Stomach (tissue), 4 donors: ENCODE data around the gene CIB1.

Experiments used
- POLR2A ChIP-seq, 4 donors: fragments of 450-650 bp; IDR thresholded peaks; one replicate each; pipeline ENCODE4 v1.6.1; 2016; ENCODE audit warnings: antibody characterized with exemption in 4 of 4, control low read depth in 2 of 4, mild to moderate bottlenecking in 1 of 4, moderate library complexity in 1 of 4
- POLR2AphosphoS5 ChIP-seq, 3 donors: sonication (generic); formaldehyde crosslinking; IDR thresholded peaks; one replicate each; pipeline ENCODE4 v1.6.1; 2016; ENCODE audit warnings: antibody characterized with exemption in 3 of 3
- TF ChIP-seq, protein P1 (sequence below), 7 experiments: fragments of 450-650 bp in 4 of 7; fragments of 200-600 bp in 3 of 7; sonication (generic) in 3 of 7; IDR thresholded peaks; one replicate each; pipeline ENCODE4 v1.5.1; 2016 to 2019; ENCODE audit warnings: antibody characterized with exemption in 7 of 7, control low read depth in 2 of 7, mild to moderate bottlenecking in 1 of 7

- TF ChIP-seq, protein P1, sequence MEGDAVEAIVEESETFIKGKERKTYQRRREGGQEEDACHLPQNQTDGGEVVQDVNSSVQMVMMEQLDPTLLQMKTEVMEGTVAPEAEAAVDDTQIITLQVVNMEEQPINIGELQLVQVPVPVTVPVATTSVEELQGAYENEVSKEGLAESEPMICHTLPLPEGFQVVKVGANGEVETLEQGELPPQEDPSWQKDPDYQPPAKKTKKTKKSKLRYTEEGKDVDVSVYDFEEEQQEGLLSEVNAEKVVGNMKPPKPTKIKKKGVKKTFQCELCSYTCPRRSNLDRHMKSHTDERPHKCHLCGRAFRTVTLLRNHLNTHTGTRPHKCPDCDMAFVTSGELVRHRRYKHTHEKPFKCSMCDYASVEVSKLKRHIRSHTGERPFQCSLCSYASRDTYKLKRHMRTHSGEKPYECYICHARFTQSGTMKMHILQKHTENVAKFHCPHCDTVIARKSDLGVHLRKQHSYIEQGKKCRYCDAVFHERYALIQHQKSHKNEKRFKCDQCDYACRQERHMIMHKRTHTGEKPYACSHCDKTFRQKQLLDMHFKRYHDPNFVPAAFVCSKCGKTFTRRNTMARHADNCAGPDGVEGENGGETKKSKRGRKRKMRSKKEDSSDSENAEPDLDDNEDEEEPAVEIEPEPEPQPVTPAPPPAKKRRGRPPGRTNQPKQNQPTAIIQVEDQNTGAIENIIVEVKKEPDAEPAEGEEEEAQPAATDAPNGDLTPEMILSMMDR (IDR thresholded peaks at IDR 0.05), result no peak
- TF ChIP-seq POLR2AphosphoS5 (IDR thresholded peaks at IDR 0.05) (no peak), POLR2A (IDR thresholded peaks at IDR 0.05) (no peak)
Measured at GRCh38 chr15:90203473-90203872, 30.3 kb downstream of the CIB1 start.
